GM23338 (cell line): ENCODE results near the gene PARP1. TPM values are rescaled to one million over a fixed set of nuclear protein-coding genes. Genes with fewer than 3 reads are reported as not detected.

ENCODE experiments used
- ATAC-seq: fragments of 200-7000 bp; cut with Tn5 transposase; 3 replicates; pipeline ENCODE4 v1.9.1; 2020
- DNase-seq: peaks from one replicate; pipeline ENCODE4 v3.0.0-alpha.2; 2015; ENCODE audit warnings: low spot score
- H2AFZ ChIP-seq: fragments of 200-600 bp; sonication (generic); 2 replicates; pipeline ENCODE4 v1.8.0; 2016; ENCODE audit warnings: antibody characterized with exemption, mild to moderate bottlenecking, moderate library complexity
- H3F3A ChIP-seq: fragments of 200-600 bp; sonication (generic); replicated peaks from 2 replicates; pipeline ENCODE4 v1.8.0; 2017; ENCODE audit warnings: antibody characterized with exemption, mixed run types, low read depth
- H3K27ac ChIP-seq: fragments of 200-600 bp; sonication (generic); 2 replicates; pipeline ENCODE4 v1.6.1; 2016; ENCODE audit warnings: low read depth
- H3K27me3 ChIP-seq: fragments of 200-600 bp; sonication (generic); 2 replicates; pipeline ENCODE4 v1.8.0; 2016; ENCODE audit warnings: mild to moderate bottlenecking, mixed run types, moderate library complexity; ENCODE audit not compliant: insufficient read depth
- H3K36me3 ChIP-seq: fragments of 200-600 bp; sonication (generic); 2 replicates; pipeline ENCODE4 v1.8.0; 2016; ENCODE audit warnings: mild to moderate bottlenecking; ENCODE audit not compliant: insufficient read depth
- H3K4me1 ChIP-seq: fragments of 200-600 bp; sonication (generic); 2 replicates; pipeline ENCODE4 v1.8.0; 2016; ENCODE audit warnings: mild to moderate bottlenecking, moderate library complexity; ENCODE audit not compliant: insufficient read depth
- H3K4me2 ChIP-seq: fragments of 200-600 bp; sonication (generic); 2 replicates; pipeline ENCODE4 v1.7.1; 2017; ENCODE audit warnings: mixed run types
- H3K4me3 ChIP-seq: fragments of 200-600 bp; sonication (generic); 2 replicates; pipeline ENCODE4 v1.6.1; 2016; ENCODE audit warnings: mixed run types
- H3K79me2 ChIP-seq: fragments of 200-600 bp; sonication (generic); replicated peaks from 2 replicates; pipeline ENCODE4 v1.8.0; 2017; ENCODE audit warnings: mild to moderate bottlenecking; ENCODE audit not compliant: insufficient read depth
- H3K9me2 ChIP-seq: fragments of 200-600 bp; sonication (generic); 2 replicates; pipeline ENCODE4 v1.8.0; 2017; ENCODE audit not compliant: insufficient read depth
- H4K20me1 ChIP-seq: fragments of 200-600 bp; sonication (generic); replicated peaks from 2 replicates; pipeline ENCODE4 v1.8.0; 2017; ENCODE audit warnings: mild to moderate bottlenecking; ENCODE audit not compliant: insufficient read depth
- H3K27ac Mint-ChIP-seq: 2 replicates; pipeline ENCODE4 v1.8.0; 2020; ENCODE audit warnings: inconsistent platforms, mild to moderate bottlenecking, moderate library complexity, mixed read lengths
- H3K27me3 Mint-ChIP-seq: 3 replicates; pipeline ENCODE4 v1.8.0; 2022; ENCODE audit warnings: low read depth, mild to moderate bottlenecking, moderate library complexity, mixed read lengths, inconsistent platforms; ENCODE audit not compliant: insufficient read depth, poor library complexity
- H3K36me3 Mint-ChIP-seq: 3 replicates; pipeline ENCODE4 v1.8.0; 2021; ENCODE audit warnings: low read depth, mild to moderate bottlenecking, inconsistent platforms, moderate library complexity, mixed read lengths
- H3K4me1 Mint-ChIP-seq: 3 replicates; pipeline ENCODE4 v1.8.0; 2020; ENCODE audit warnings: mild to moderate bottlenecking, inconsistent platforms, mixed read lengths
- H3K4me3 Mint-ChIP-seq: 3 replicates; pipeline ENCODE4 v1.8.0; 2021; ENCODE audit warnings: moderate library complexity, mild to moderate bottlenecking, inconsistent platforms, mixed read lengths
- H3K9me3 Mint-ChIP-seq: 3 replicates; pipeline ENCODE4 v1.8.0; 2020; ENCODE audit warnings: moderate library complexity, mild to moderate bottlenecking, inconsistent platforms, mixed read lengths
- CREB1 ChIP-seq: fragments of 250-450 bp; sonication (Bioruptor Pico); IDR thresholded peaks from 2 replicates; pipeline ENCODE4 v1.5.0; 2020; ENCODE audit warnings: low read depth, mild to moderate bottlenecking, moderate library complexity
- EZH2 ChIP-seq: fragments of 200-600 bp; sonication (generic); IDR thresholded peaks from one replicate; pipeline ENCODE4 v1.8.0; 2017; ENCODE audit warnings: antibody characterized with exemption, mild to moderate bottlenecking, low read depth; ENCODE audit not compliant: unreplicated experiment
- EZH2phosphoT487 ChIP-seq: fragments of 200-600 bp; sonication (generic); IDR thresholded peaks from one replicate; pipeline ENCODE4 v1.8.1; 2018; ENCODE audit warnings: antibody characterized with exemption; ENCODE audit not compliant: unreplicated experiment
- JUNB ChIP-seq: IDR thresholded peaks from one replicate; pipeline ENCODE4 v1.6.1; 2016; ENCODE audit warnings: antibody characterized with exemption; ENCODE audit not compliant: unreplicated experiment
- NANOG ChIP-seq: IDR thresholded peaks from 2 replicates; pipeline ENCODE4 v1.6.1; 2016; ENCODE audit warnings: antibody characterized with exemption, borderline replicate concordance
- POLR2AphosphoS5 ChIP-seq: IDR thresholded peaks from 2 replicates; pipeline ENCODE4 v1.6.1; 2016; ENCODE audit warnings: antibody characterized with exemption, low read depth
- STAT1 ChIP-seq: IDR thresholded peaks from one replicate; pipeline ENCODE4 v1.6.1; 2016; ENCODE audit warnings: antibody characterized with exemption; ENCODE audit not compliant: unreplicated experiment
- ZNF114 ChIP-seq: fragments of 250-450 bp; sonication (Bioruptor Pico); IDR thresholded peaks from 2 replicates; pipeline ENCODE4 v1.5.0; 2020; ENCODE audit warnings: mild to moderate bottlenecking, moderate library complexity
- ZNF331 ChIP-seq: fragments of 250-450 bp; sonication (Bioruptor Pico); IDR thresholded peaks from 2 replicates; pipeline ENCODE4 v1.5.0; 2020; ENCODE audit warnings: low read depth, mild to moderate bottlenecking, moderate library complexity
- polyA plus RNA-seq: library from polyadenylated mRNA; unstranded; fragments of >200 nt; fragmentation: Nextera tagmentation; extraction: Ambion mirVana; gene quantifications from 2 replicates; pipeline ENCODE4 v1.2.1, GENCODE V29; 2016
- total RNA-seq: library from RNA; depleted of rRNA; stranded (reverse); fragments of >200 nt; shearing (Covaris generic); gene quantifications from 2 replicates; pipeline ENCODE4 v1.2.3, GENCODE V29; 2014
- TF ChIP-seq, protein P1 (sequence below): IDR thresholded peaks from 2 replicates; pipeline ENCODE4 v1.6.1; 2016; ENCODE audit warnings: antibody characterized with exemption
- TF ChIP-seq, protein P2 (sequence below): IDR thresholded peaks from one replicate; pipeline ENCODE4 v1.6.1; 2018; ENCODE audit warnings: antibody characterized with exemption; ENCODE audit not compliant: unreplicated experiment
- TF ChIP-seq, protein P3 (sequence below), 2 experiments: fragments of 200-600 bp in 1 of 2; sonication (generic) in 1 of 2; conservative IDR thresholded peaks; 2 replicates each; pipeline versions ENCODE4 v1.5.1 to v1.6.1; 2016 to 2017; ENCODE audit warnings: antibody characterized with exemption in 2 of 2, low read depth in 2 of 2, mild to moderate bottlenecking in 2 of 2, moderate library complexity in 1 of 2

The PARP1 gene
- total and polyA plus RNA-seq, 2 experiments from 2014 or later: 877 to 1,082 TPM

DNA sequence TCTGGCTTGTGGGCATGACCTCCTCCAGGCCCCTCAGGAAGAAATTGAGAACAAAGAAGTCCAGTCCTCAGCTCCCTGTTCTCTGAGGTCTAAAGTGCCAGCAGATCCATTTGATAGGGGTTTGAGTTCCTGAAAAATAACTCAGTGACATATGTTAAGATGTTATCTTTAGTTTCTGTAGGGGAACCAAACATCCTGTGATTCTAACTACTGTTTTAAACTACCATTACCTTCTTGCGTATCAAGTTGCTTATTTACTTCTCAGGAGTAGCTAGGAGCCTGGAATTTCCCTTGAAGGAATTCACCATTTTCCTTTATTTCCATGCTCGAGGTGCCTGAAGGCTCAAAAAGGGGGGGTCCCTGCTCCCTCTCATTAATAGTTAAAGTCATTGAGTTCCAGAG lies 80.1 kb downstream of the PARP1 start:
- Histone ChIP-seq H2AFZ (no peak overlapping the region), H3K27me3 (no peaks in the 10 kb centered on the region), H4K20me1 (no peaks in the 10 kb centered on the region), H3K4me1 (no peaks in the 10 kb centered on the region), H3K36me3 (no peaks in the 10 kb centered on the region), H3K9me2 (no peaks in the 10 kb centered on the region), H3K4me3 (no peak overlapping the region), H3K27ac (no peak overlapping the region), H3F3A (no peaks in the 10 kb centered on the region), H3K79me2 (no peaks in the 10 kb centered on the region), H3K4me2 (no peak overlapping the region)
- no peak for ATAC-seq
- TF ChIP-seq, protein P1, sequence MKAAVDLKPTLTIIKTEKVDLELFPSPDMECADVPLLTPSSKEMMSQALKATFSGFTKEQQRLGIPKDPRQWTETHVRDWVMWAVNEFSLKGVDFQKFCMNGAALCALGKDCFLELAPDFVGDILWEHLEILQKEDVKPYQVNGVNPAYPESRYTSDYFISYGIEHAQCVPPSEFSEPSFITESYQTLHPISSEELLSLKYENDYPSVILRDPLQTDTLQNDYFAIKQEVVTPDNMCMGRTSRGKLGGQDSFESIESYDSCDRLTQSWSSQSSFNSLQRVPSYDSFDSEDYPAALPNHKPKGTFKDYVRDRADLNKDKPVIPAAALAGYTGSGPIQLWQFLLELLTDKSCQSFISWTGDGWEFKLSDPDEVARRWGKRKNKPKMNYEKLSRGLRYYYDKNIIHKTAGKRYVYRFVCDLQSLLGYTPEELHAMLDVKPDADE: no peak
- TF ChIP-seq POLR2AphosphoS5: no peak
- TF ChIP-seq JUNB: no peak
- no peak for TF ChIP-seq EZH2phosphoT487
- Mint-ChIP-seq H3K4me3 (no peak overlapping the region), H3K9me3 (no peaks in the 10 kb centered on the region), H3K27me3 (peaks cover 5% of the 10 kb centered on the region), H3K36me3 (no peaks in the 10 kb centered on the region), H3K4me1 (no peaks in the 10 kb centered on the region; the same call in 2 of the 3 replicates), H3K27ac (no peak overlapping the region)
- DNase-seq: no peak

DNA sequence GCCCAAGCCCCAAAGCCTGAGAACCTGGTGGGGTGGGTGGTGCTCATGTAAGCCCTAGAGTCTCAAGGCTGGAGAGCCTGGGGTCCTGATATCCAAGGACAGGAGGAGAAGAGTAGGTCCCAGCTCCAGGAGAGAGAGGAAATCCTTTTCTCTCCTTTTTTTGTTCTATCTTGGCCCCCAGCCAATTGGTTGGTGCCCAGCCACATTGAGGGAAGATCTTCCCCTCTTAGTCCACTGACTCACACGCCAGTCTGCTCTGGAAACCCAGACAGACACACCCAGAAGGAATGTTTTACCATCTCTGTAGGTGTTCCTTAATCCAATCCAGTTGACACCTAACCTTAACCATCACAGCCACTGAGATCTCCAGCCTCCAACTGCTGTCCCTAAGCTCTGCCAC lies 82.7 kb downstream of the PARP1 start:
- no peak overlapping the region for H3K4me3 Mint-ChIP-seq
- H3K4me1 ChIP-seq: no peaks in the 10 kb centered on the region
- no peaks in the 10 kb centered on the region for H3K9me3 Mint-ChIP-seq
- no peak for ATAC-seq
- H4K20me1 ChIP-seq: no peaks in the 10 kb centered on the region
- no peak for DNase-seq
- H3K4me1 Mint-ChIP-seq: no peaks in the 10 kb centered on the region
- H3F3A ChIP-seq: no peaks in the 10 kb centered on the region
- no peak overlapping the region for H3K27ac Mint-ChIP-seq
- H3K9me2 ChIP-seq: no peaks in the 10 kb centered on the region
- H3K4me2 ChIP-seq: no peak overlapping the region
- H3K27me3 ChIP-seq: no peaks in the 10 kb centered on the region
- peaks cover 5% of the 10 kb centered on the region for H3K27me3 Mint-ChIP-seq
- no peak overlapping the region for H3K4me3 ChIP-seq
- H3K36me3 ChIP-seq: no peaks in the 10 kb centered on the region
- no peak overlapping the region for H2AFZ ChIP-seq
- no peaks in the 10 kb centered on the region for H3K36me3 Mint-ChIP-seq
- no peak overlapping the region for H3K27ac ChIP-seq
- no peaks in the 10 kb centered on the region for H3K79me2 ChIP-seq
- TF ChIP-seq ZNF331 (CRISPR knock-in tag) (no peak), EZH2 (no peak), NANOG (no peak), STAT1 (no peak), EZH2phosphoT487 (no peak), CREB1 (no peak), POLR2AphosphoS5 (no peak), JUNB (no peak), ZNF114 (CRISPR knock-in tag) (no peak)
- TF ChIP-seq, protein P1: no peak
- TF ChIP-seq, protein P2, sequence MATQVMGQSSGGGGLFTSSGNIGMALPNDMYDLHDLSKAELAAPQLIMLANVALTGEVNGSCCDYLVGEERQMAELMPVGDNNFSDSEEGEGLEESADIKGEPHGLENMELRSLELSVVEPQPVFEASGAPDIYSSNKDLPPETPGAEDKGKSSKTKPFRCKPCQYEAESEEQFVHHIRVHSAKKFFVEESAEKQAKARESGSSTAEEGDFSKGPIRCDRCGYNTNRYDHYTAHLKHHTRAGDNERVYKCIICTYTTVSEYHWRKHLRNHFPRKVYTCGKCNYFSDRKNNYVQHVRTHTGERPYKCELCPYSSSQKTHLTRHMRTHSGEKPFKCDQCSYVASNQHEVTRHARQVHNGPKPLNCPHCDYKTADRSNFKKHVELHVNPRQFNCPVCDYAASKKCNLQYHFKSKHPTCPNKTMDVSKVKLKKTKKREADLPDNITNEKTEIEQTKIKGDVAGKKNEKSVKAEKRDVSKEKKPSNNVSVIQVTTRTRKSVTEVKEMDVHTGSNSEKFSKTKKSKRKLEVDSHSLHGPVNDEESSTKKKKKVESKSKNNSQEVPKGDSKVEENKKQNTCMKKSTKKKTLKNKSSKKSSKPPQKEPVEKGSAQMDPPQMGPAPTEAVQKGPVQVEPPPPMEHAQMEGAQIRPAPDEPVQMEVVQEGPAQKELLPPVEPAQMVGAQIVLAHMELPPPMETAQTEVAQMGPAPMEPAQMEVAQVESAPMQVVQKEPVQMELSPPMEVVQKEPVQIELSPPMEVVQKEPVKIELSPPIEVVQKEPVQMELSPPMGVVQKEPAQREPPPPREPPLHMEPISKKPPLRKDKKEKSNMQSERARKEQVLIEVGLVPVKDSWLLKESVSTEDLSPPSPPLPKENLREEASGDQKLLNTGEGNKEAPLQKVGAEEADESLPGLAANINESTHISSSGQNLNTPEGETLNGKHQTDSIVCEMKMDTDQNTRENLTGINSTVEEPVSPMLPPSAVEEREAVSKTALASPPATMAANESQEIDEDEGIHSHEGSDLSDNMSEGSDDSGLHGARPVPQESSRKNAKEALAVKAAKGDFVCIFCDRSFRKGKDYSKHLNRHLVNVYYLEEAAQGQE: no peak
- TF ChIP-seq, protein P3, sequence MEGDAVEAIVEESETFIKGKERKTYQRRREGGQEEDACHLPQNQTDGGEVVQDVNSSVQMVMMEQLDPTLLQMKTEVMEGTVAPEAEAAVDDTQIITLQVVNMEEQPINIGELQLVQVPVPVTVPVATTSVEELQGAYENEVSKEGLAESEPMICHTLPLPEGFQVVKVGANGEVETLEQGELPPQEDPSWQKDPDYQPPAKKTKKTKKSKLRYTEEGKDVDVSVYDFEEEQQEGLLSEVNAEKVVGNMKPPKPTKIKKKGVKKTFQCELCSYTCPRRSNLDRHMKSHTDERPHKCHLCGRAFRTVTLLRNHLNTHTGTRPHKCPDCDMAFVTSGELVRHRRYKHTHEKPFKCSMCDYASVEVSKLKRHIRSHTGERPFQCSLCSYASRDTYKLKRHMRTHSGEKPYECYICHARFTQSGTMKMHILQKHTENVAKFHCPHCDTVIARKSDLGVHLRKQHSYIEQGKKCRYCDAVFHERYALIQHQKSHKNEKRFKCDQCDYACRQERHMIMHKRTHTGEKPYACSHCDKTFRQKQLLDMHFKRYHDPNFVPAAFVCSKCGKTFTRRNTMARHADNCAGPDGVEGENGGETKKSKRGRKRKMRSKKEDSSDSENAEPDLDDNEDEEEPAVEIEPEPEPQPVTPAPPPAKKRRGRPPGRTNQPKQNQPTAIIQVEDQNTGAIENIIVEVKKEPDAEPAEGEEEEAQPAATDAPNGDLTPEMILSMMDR (conservative IDR thresholded peaks at IDR 0.05; ENCODE audit: low read depth in 2 of 2): no peak
